Upper lobe of right lung (tissue), 1 donor: ENCODE results near the gene SLC15A2. TPM values are rescaled to one million over a fixed set of nuclear protein-coding genes. Genes with fewer than 3 reads are reported as not detected.
A peak's percentile ranks its signal among the peaks of the same experiment; 100 is the strongest.

ENCODE experiments used
- ATAC-seq: fragments of 200-7000 bp; cut with Tn5 transposase; one replicate; pipeline ENCODE4 v1.9.1; 2020; ENCODE audit warnings: mild to moderate bottlenecking, moderate library complexity
- DNase-seq: peaks from one replicate; pipeline ENCODE4 v3.0.0-alpha.2; 2020
- H3K27ac ChIP-seq: fragments of 200-600 bp; one replicate; pipeline ENCODE4 v1.8.0; 2022
- H3K27me3 ChIP-seq: fragments of 200-600 bp; one replicate; pipeline ENCODE4 v1.8.0; 2022; ENCODE audit warnings: mild to moderate bottlenecking
- H3K36me3 ChIP-seq: fragments of 200-600 bp; one replicate; pipeline ENCODE4 v1.8.0; 2022
- H3K4me1 ChIP-seq: fragments of 200-600 bp; one replicate; pipeline ENCODE4 v1.8.0; 2022
- H3K4me3 ChIP-seq: fragments of 200-600 bp; one replicate; pipeline ENCODE4 v1.8.0; 2022; ENCODE audit warnings: mild to moderate bottlenecking
- H3K9me3 ChIP-seq: fragments of 200-600 bp; one replicate; pipeline ENCODE4 v1.8.0; 2022
- CTCF ChIP-seq: fragments of 200-600 bp; IDR thresholded peaks from one replicate; pipeline ENCODE4 v1.8.0; 2022; ENCODE audit warnings: antibody characterized with exemption
- intact Hi-C: fragments of 100-400 bp; cut with DNase I; formaldehyde crosslinking; loops from one replicate; pipeline ENCODE4 v1.11.0; 2022
- total RNA-seq: library from RNA; stranded (reverse); fragmentation: NEBNext Ultra II Directional; extraction: Animal tissue kit (Norgen Biotek cat#: 25700); gene quantifications from one replicate; pipeline ENCODE4 v1.2.1, GENCODE V29; 2021
- donor health status: DM: no; HTN: yes; CAD: no; lungs with severe emphysema.

The SLC15A2 gene
- total RNA-seq, 1 donor from 2014 or later, result 63.6 TPM

GRCh38 chr3:121885386-121885785 lies 8.8 kb upstream of the SLC15A2 start:
- no peak for TF ChIP-seq CTCF
- Histone ChIP-seq H3K9me3 (no peaks in the 10 kb centered on the region), H3K27me3 (no peaks in the 10 kb centered on the region), H3K36me3 (no peaks in the 10 kb centered on the region), H3K4me3 (no peak overlapping the region), H3K4me1 (no peaks in the 10 kb centered on the region), H3K27ac (no peak overlapping the region)
- no peak for DNase-seq
- intact Hi-C loops, result no loop called here
- no peak for ATAC-seq

- peak overlapping the region; percentile 43 for H3K4me3 ChIP-seq
- no peaks in the 10 kb centered on the region for H3K9me3 ChIP-seq
- H3K27me3 ChIP-seq, result no peaks in the 10 kb centered on the region
- no peak for DNase-seq
- peaks cover 8% of the 10 kb centered on the region for H3K36me3 ChIP-seq
- peaks cover 3% of the 10 kb centered on the region for H3K4me1 ChIP-seq
- intact Hi-C loops, result no loop called here
- ATAC-seq, result peak; percentile 81
- H3K27ac ChIP-seq, result peak overlapping the region; percentile 77
- TF ChIP-seq CTCF, result no peak
Observed at GRCh38 chr3:121895121-121895520, 920 bp downstream of the SLC15A2 start.

GRCh38 chr3:121895736-121896135 lies 1.5 kb downstream of the SLC15A2 start:
- DNase-seq (no peak), ATAC-seq (no peak)
- TF ChIP-seq CTCF, result no peak
- intact Hi-C loops, result no loop called here
- Histone ChIP-seq H3K27me3 (no peaks in the 10 kb centered on the region), H3K4me3 (peak overlapping the region; percentile 43), H3K27ac (peak overlapping the region; percentile 25), H3K4me1 (peaks cover 3% of the 10 kb centered on the region), H3K9me3 (no peaks in the 10 kb centered on the region), H3K36me3 (peaks cover 8% of the 10 kb centered on the region)

GRCh38 chr3:121896823-121897222 lies 2.6 kb downstream of the SLC15A2 start:
- Histone ChIP-seq H3K9me3 (no peaks in the 10 kb centered on the region), H3K27ac (no peak overlapping the region), H3K27me3 (no peaks in the 10 kb centered on the region), H3K36me3 (peaks cover 8% of the 10 kb centered on the region), H3K4me1 (peaks cover 3% of the 10 kb centered on the region), H3K4me3 (no peak overlapping the region)
- intact Hi-C loops, result no loop called here
- DNase-seq, result no peak
- ATAC-seq, result peak; percentile 85
- no peak for TF ChIP-seq CTCF

- no peaks in the 10 kb centered on the region for H3K9me3 ChIP-seq
- H3K4me3 ChIP-seq, result no peak overlapping the region
- ATAC-seq, result no peak
Observed at GRCh38 chr3:121897296-121897695, 3.1 kb downstream of the SLC15A2 start.

More at GRCh38 chr3:121897296-121897695, 3.1 kb downstream of the SLC15A2 start:
- no peak for DNase-seq
- Histone ChIP-seq H3K4me1 (peaks cover 3% of the 10 kb centered on the region), H3K27me3 (no peaks in the 10 kb centered on the region), H3K27ac (no peak overlapping the region), H3K36me3 (peaks cover 8% of the 10 kb centered on the region)
- intact Hi-C loops, result no loop called here
- TF ChIP-seq CTCF, result no peak
